Fibroblast of pulmonary artery (primary cell): Measurements from ENCODE around the gene RPTOR.
A peak's percentile ranks its signal among the peaks of the same experiment; 100 is the strongest.

Experiments
- DNase-seq: peaks from one replicate; pipeline ENCODE4 v3.0.0-alpha.2; 2010; ENCODE audit warnings: low read depth
- H3K4me3 ChIP-seq: replicated peaks from 2 replicates; pipeline ENCODE4 v1.5.1; 2011; ENCODE audit warnings: low read depth, mild to moderate bottlenecking, control low read depth, low read length, moderate library complexity
- CTCF ChIP-seq: IDR thresholded peaks from 2 replicates; pipeline ENCODE4 v1.5.1; 2011; ENCODE audit warnings: mild to moderate bottlenecking, control low read depth, low read length, inconsistent platforms; ENCODE audit errors: missing control alignments

The RPTOR gene

GRCh38 chr17:80704381-80704819 is 159.8 kb downstream of the RPTOR start:
- no peak overlapping the region for H3K4me3 ChIP-seq
- DNase-seq, result peak; percentile 35

GRCh38 chr17:80704894-80705293 is 160.3 kb downstream of the RPTOR start:
- TF ChIP-seq CTCF, result no peak
- no peak for DNase-seq

More at GRCh38 chr17:80704381-80704819, 159.8 kb downstream of the RPTOR start:
- TF ChIP-seq CTCF, result no peak

GRCh38 chr17:80705988-80706387 is 161.3 kb downstream of the RPTOR start:
- no peak for DNase-seq
- no peak overlapping the region for H3K4me3 ChIP-seq
- no peak for TF ChIP-seq CTCF

More at GRCh38 chr17:80704894-80705293, 160.3 kb downstream of the RPTOR start:
- H3K4me3 ChIP-seq, result no peak overlapping the region

- no peak overlapping the region for H3K4me3 ChIP-seq
- DNase-seq, result no peak
- no peak for TF ChIP-seq CTCF
Observed at GRCh38 chr17:80706463-80706867, 161.8 kb downstream of the RPTOR start.

DNA sequence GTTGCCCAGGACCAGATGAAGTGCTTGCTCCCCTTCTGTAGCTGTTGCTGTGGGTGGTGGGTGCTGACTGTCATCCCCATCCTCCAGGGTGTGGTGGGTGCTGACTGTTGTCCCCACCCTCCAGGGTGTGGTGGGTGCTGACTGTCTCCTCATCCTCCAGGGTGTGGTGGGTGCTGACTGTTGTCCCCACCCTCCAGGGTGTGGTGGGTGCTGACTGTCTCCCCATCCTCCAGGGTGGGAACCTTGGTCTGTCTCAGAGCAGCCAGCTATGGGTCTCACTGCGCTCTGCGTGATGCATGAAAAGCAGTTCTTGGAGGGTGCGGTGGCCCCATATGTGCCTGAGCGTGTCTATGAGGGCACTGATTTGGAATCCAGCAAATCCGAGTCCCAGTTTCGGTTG is 163.8 kb downstream of the RPTOR start:
- no peak overlapping the region for H3K4me3 ChIP-seq
- TF ChIP-seq CTCF, result no peak
- DNase-seq, result no peak

- DNase-seq, result no peak
- H3K4me3 ChIP-seq, result no peak overlapping the region
- TF ChIP-seq CTCF, result no peak
Observed at GRCh38 chr17:80709090-80709695, 164.6 kb downstream of the RPTOR start.

GRCh38 chr17:80710714-80711302 is 166.2 kb downstream of the RPTOR start:
- TF ChIP-seq CTCF, result no peak
- no peak for DNase-seq
- no peak overlapping the region for H3K4me3 ChIP-seq
